ENCODE results near the gene TFB1M. TPM values are rescaled to one million over a fixed set of nuclear protein-coding genes. Genes with fewer than 3 reads are reported as not detected.

The TFB1M gene
- total and polyA plus RNA-seq, 4 donors: 9.7 to 27.9 (median 19.0) TPM

- no peak for TF ChIP-seq CTCF (IDR thresholded peaks at IDR 0.05; ENCODE audit: control extremely low read depth, extremely low read depth)
- Histone ChIP-seq H3K27ac (ENCODE audit: low read depth in 1 of 2, low read length in 1 of 2) (no peak overlapping the region), H3K27me3 (ENCODE audit: control insufficient read depth in 3 of 3, insufficient read depth in 3 of 3, low read length in 2 of 3) (no peaks in the 10 kb centered on the region), H3K36me3 (ENCODE audit: control insufficient read depth in 4 of 4, insufficient read depth in 4 of 4, low read length in 4 of 4) (no peaks in the 10 kb centered on the region), H3K4me1 (ENCODE audit: control insufficient read depth in 5 of 5, insufficient read depth in 5 of 5, low read length in 5 of 5) (peaks cover 0 to 5% (median 2%) of the 10 kb centered on the region in 5 donors), H3K9me3 (ENCODE audit: control insufficient read depth in 4 of 4, insufficient read depth in 3 of 4, low read length in 3 of 4) (no peaks in the 10 kb centered on the region), H3K4me3 (no peak overlapping the region), H3K9ac (ENCODE audit: insufficient read depth in 1 of 2, low read length in 2 of 2) (no peak overlapping the region)
- DNase-seq (no peak), ATAC-seq (ENCODE audit: insufficient read depth, low FRiP score) (no peak)
- 94 to 97% methylated on average over 1 of the region's 1 CpG for WGBS, 2 donors
These were observed 2.1 kb upstream of the TFB1M start for GRCh38 chr6:155316419-155316818.

GRCh38 chr6:155315516-155315871 lies 1.2 kb upstream of the TFB1M start:
- no peaks in the 10 kb centered on the region for H3K9me3 ChIP-seq (ENCODE audit: control insufficient read depth in 4 of 4, insufficient read depth in 3 of 4, low read length in 3 of 4)
- peak overlapping the region in 1 of 2 donors; percentile 82 for H3K27ac ChIP-seq (ENCODE audit: low read depth in 1 of 2, low read length in 1 of 2)
- no peak overlapping the region for H3K9ac ChIP-seq (ENCODE audit: insufficient read depth in 1 of 2, low read length in 2 of 2)
- H3K4me3 ChIP-seq: no peak overlapping the region
- no peaks in the 10 kb centered on the region for H3K27me3 ChIP-seq (ENCODE audit: control insufficient read depth in 3 of 3, insufficient read depth in 3 of 3, low read length in 2 of 3)
- ATAC-seq (ENCODE audit: insufficient read depth, low FRiP score): no peak
- DNase-seq: no peak
- TF ChIP-seq CTCF (IDR thresholded peaks at IDR 0.05; ENCODE audit: control extremely low read depth, extremely low read depth): no peak
- WGBS, 2 donors: 25 to 63% methylated on average over 3 of the region's 3 CpGs
- H3K36me3 ChIP-seq (ENCODE audit: control insufficient read depth in 4 of 4, insufficient read depth in 4 of 4, low read length in 4 of 4): no peaks in the 10 kb centered on the region
- H3K4me1 ChIP-seq (ENCODE audit: control insufficient read depth in 5 of 5, insufficient read depth in 5 of 5, low read length in 5 of 5): peaks cover 0 to 7% (median 3%) of the 10 kb centered on the region in 5 donors

GRCh38 chr6:155314773-155315515 lies 660 bp upstream of the TFB1M start:
- WGBS, 2 donors: 1 to 4% methylated on average over 20 of the region's 20 CpGs
- ATAC-seq (ENCODE audit: insufficient read depth, low FRiP score) (peak; percentile 23), DNase-seq (no peak)
- TF ChIP-seq CTCF (IDR thresholded peaks at IDR 0.05; ENCODE audit: control extremely low read depth, extremely low read depth): no peak
- peak overlapping the region in 1 of 2 donors; percentile 89 for H3K9ac ChIP-seq (ENCODE audit: insufficient read depth in 1 of 2, low read length in 2 of 2)
- peak overlapping the region; percentile 82 to 92 for H3K27ac ChIP-seq (ENCODE audit: low read depth in 1 of 2, low read length in 1 of 2)
- H3K27me3 ChIP-seq (ENCODE audit: control insufficient read depth in 3 of 3, insufficient read depth in 3 of 3, low read length in 2 of 3): no peaks in the 10 kb centered on the region
- H3K36me3 ChIP-seq (ENCODE audit: control insufficient read depth in 4 of 4, insufficient read depth in 4 of 4, low read length in 4 of 4): peaks cover 0 to 3% (median 0%) of the 10 kb centered on the region in 4 donors
- H3K4me3 ChIP-seq: peak overlapping the region; percentile 35
- no peaks in the 10 kb centered on the region for H3K9me3 ChIP-seq (ENCODE audit: control insufficient read depth in 4 of 4, insufficient read depth in 3 of 4, low read length in 3 of 4)
- peaks cover 0 to 7% (median 3%) of the 10 kb centered on the region in 5 donors for H3K4me1 ChIP-seq (ENCODE audit: control insufficient read depth in 5 of 5, insufficient read depth in 5 of 5, low read length in 5 of 5)

Data from lung (tissue), 12 donors.